Duodenal mucosa (tissue), 2 donors: ENCODE results near the gene IL17B.

ENCODE experiments used
- H3K27ac ChIP-seq: one replicate; pipeline ENCODE4 v1.7.0; 2013; ENCODE audit warnings: low read depth, low read length
- H3K27me3 ChIP-seq, 2 donors: one replicate each; pipeline ENCODE4 v1.7.0; 2013; ENCODE audit warnings: low read length in 2 of 2, control low read depth in 1 of 2; ENCODE audit not compliant: insufficient read depth in 2 of 2, control insufficient read depth in 1 of 2
- H3K36me3 ChIP-seq, 2 donors: one replicate each; pipeline ENCODE4 v1.7.0; 2013; ENCODE audit warnings: low read length in 2 of 2, control low read depth in 1 of 2; ENCODE audit not compliant: insufficient read depth in 2 of 2, control insufficient read depth in 1 of 2
- H3K4me1 ChIP-seq, 2 donors: one replicate each; pipeline ENCODE4 v1.7.0; 2013; ENCODE audit warnings: low read length in 2 of 2, control low read depth in 1 of 2; ENCODE audit not compliant: insufficient read depth in 2 of 2, control insufficient read depth in 1 of 2
- H3K4me3 ChIP-seq, 2 donors: one replicate each; pipeline ENCODE4 v1.7.0; 2013; ENCODE audit warnings: low read length in 2 of 2, low read depth in 1 of 2
- H3K9ac ChIP-seq, 2 donors: one replicate each; pipeline ENCODE4 v1.7.0; 2013; ENCODE audit warnings: low read length in 2 of 2, low read depth in 1 of 2
- H3K9me3 ChIP-seq, 2 donors: one replicate each; pipeline ENCODE4 v1.7.0; 2013; ENCODE audit warnings: low read length in 2 of 2, control low read depth in 1 of 2; ENCODE audit not compliant: control insufficient read depth in 1 of 2

The IL17B gene

GRCh38 chr5:149376711-149377447, 2.2 kb downstream of the IL17B start:
- Histone ChIP-seq H3K9me3 (no peaks in the 10 kb centered on the region), H3K27me3 (no peaks in the 10 kb centered on the region), H3K9ac (no peak overlapping the region), H3K4me3 (no peak overlapping the region), H3K27ac (no peak overlapping the region), H3K4me1 (peaks cover 0 to 3% of the 10 kb centered on the region in 2 donors), H3K36me3 (no peaks in the 10 kb centered on the region)

DNA sequence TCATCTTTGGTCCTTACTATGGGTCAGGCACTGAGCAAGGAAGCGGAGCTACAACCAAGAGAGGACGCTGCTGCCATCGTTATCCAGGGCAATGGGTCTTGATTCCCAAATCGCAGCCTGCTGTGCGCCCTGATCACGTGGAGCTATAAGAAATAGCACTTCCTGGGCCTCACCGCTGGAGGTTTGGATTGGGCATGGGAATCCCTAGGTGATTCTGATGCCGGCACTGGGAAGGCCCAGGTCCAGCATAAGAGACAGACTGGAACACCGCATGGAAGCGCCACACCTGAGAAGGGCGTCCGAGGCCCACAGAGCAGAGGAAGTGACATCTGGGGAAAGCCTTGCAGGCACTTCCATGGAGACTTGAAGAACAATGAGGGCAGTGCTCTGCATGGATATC, 3.0 kb downstream of the IL17B start:
- Histone ChIP-seq H3K27ac (no peak overlapping the region), H3K9me3 (no peaks in the 10 kb centered on the region), H3K4me1 (no peaks in the 10 kb centered on the region), H3K36me3 (no peaks in the 10 kb centered on the region), H3K4me3 (no peak overlapping the region), H3K9ac (no peak overlapping the region), H3K27me3 (no peaks in the 10 kb centered on the region)

GRCh38 chr5:149375434-149375833, 3.7 kb downstream of the IL17B start:
- H3K9ac ChIP-seq = no peak overlapping the region
- no peak overlapping the region for H3K27ac ChIP-seq
- H3K4me1 ChIP-seq = no peaks in the 10 kb centered on the region
- H3K36me3 ChIP-seq = no peaks in the 10 kb centered on the region
- H3K27me3 ChIP-seq = no peaks in the 10 kb centered on the region
- no peaks in the 10 kb centered on the region for H3K9me3 ChIP-seq
- no peak overlapping the region for H3K4me3 ChIP-seq

DNA sequence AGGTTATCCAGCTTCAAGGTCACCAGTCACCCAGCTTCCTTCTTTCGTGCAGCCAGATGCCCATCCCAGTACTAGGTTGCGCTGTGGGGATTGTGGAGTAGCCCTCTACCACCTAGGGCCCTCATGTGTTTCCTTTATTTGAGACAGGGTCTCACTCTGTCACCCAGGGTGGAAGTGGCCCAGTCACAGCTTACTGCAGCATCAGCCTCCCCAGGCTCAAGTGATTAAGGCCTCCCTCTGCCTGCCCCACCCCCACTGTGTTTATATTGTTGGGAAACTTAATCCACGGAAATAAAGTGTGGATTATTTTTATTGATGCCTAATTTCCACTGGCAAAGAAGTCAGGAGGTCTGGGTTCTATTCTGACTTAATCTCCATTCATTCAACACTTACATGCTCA, 4.3 kb downstream of the IL17B start:
- no peaks in the 10 kb centered on the region for H3K4me1 ChIP-seq
- H3K36me3 ChIP-seq = no peaks in the 10 kb centered on the region

GRCh38 chr5:149374303-149374702, 4.8 kb downstream of the IL17B start:
- no peaks in the 10 kb centered on the region for H3K4me1 ChIP-seq
- no peaks in the 10 kb centered on the region for H3K9me3 ChIP-seq
- H3K27ac ChIP-seq = no peak overlapping the region
- no peak overlapping the region for H3K9ac ChIP-seq
- H3K27me3 ChIP-seq = no peaks in the 10 kb centered on the region
- no peak overlapping the region for H3K4me3 ChIP-seq
- H3K36me3 ChIP-seq = no peaks in the 10 kb centered on the region

More for the DNA sequence above, 4.3 kb downstream of the IL17B start:
- no peak overlapping the region for H3K4me3 ChIP-seq
- H3K9ac ChIP-seq = no peak overlapping the region
- no peak overlapping the region for H3K27ac ChIP-seq
- no peaks in the 10 kb centered on the region for H3K9me3 ChIP-seq
- no peaks in the 10 kb centered on the region for H3K27me3 ChIP-seq

- no peak overlapping the region for H3K27ac ChIP-seq
- no peaks in the 10 kb centered on the region for H3K36me3 ChIP-seq
- H3K4me1 ChIP-seq = no peaks in the 10 kb centered on the region
- no peaks in the 10 kb centered on the region for H3K9me3 ChIP-seq
- no peaks in the 10 kb centered on the region for H3K27me3 ChIP-seq
- no peak overlapping the region for H3K4me3 ChIP-seq
- H3K9ac ChIP-seq = no peak overlapping the region
These were observed 6.2 kb downstream of the IL17B start for GRCh38 chr5:149372932-149373331.

GRCh38 chr5:149372076-149372795, 6.9 kb downstream of the IL17B start:
- Histone ChIP-seq H3K27me3 (no peaks in the 10 kb centered on the region), H3K36me3 (no peaks in the 10 kb centered on the region), H3K9ac (no peak overlapping the region), H3K4me3 (no peak overlapping the region), H3K4me1 (peaks cover 0 to 2% of the 10 kb centered on the region in 2 donors), H3K27ac (no peak overlapping the region), H3K9me3 (no peaks in the 10 kb centered on the region)

DNA sequence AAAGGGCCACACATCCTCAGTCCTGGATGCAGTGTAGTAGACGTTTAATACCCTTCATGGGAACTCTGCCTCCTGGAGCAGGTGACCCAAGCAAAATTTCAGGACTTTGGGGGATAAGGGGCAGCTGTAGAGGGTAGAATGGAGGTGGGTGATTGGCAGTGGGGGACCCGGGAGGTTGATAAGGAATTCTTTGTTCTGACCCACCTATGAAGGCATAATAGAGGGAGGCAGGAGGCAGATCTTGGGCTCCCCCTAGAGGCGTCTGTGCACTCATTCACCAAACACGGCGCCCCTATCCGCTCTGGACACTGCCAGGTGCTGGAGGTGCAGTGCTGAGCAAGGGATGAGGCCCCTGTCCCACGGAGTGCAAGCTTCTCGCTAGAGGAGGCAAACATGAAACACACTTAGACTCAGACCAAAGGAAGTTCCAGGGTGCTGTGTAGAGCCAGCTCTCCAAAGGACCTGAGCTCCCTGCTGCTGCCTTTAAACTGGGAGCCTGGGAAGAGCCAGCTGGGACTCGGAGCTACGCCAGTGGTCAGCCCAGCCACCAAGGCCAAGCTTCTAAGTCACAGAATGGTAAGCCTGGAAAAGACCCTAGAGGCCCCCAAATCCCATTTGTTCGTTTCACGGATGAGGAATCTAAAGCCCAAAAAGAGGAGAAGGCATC, 7.7 kb downstream of the IL17B start:
- peaks cover 0 to 3% of the 10 kb centered on the region in 2 donors for H3K4me1 ChIP-seq
- no peaks in the 10 kb centered on the region for H3K36me3 ChIP-seq
- no peak overlapping the region for H3K27ac ChIP-seq
- no peak overlapping the region for H3K4me3 ChIP-seq
- H3K9me3 ChIP-seq = no peaks in the 10 kb centered on the region
- H3K27me3 ChIP-seq = no peaks in the 10 kb centered on the region
- no peak overlapping the region for H3K9ac ChIP-seq

GRCh38 chr5:149370878-149371277, 8.2 kb downstream of the IL17B start:
- H3K27me3 ChIP-seq = no peaks in the 10 kb centered on the region
- no peak overlapping the region for H3K9ac ChIP-seq
- H3K4me3 ChIP-seq = no peak overlapping the region
- H3K4me1 ChIP-seq = peaks cover 0 to 3% of the 10 kb centered on the region in 2 donors
- no peaks in the 10 kb centered on the region for H3K9me3 ChIP-seq
- H3K27ac ChIP-seq = no peak overlapping the region
- no peaks in the 10 kb centered on the region for H3K36me3 ChIP-seq

GRCh38 chr5:149367972-149368645, 11.0 kb downstream of the IL17B start:
- no peaks in the 10 kb centered on the region for H3K9me3 ChIP-seq
- H3K36me3 ChIP-seq = no peaks in the 10 kb centered on the region
- no peak overlapping the region for H3K27ac ChIP-seq
- no peak overlapping the region for H3K4me3 ChIP-seq
- no peaks in the 10 kb centered on the region for H3K27me3 ChIP-seq
- no peak overlapping the region for H3K9ac ChIP-seq
- peaks cover 0 to 3% of the 10 kb centered on the region in 2 donors for H3K4me1 ChIP-seq
